ENCODE data around the gene MAN2B1.
"Not testable (repeated sequence)": the region's sequence is repeated elsewhere in the genome, so short reads cannot be mapped to it uniquely, and the experiment has no call there.

The MAN2B1 gene

DNA sequence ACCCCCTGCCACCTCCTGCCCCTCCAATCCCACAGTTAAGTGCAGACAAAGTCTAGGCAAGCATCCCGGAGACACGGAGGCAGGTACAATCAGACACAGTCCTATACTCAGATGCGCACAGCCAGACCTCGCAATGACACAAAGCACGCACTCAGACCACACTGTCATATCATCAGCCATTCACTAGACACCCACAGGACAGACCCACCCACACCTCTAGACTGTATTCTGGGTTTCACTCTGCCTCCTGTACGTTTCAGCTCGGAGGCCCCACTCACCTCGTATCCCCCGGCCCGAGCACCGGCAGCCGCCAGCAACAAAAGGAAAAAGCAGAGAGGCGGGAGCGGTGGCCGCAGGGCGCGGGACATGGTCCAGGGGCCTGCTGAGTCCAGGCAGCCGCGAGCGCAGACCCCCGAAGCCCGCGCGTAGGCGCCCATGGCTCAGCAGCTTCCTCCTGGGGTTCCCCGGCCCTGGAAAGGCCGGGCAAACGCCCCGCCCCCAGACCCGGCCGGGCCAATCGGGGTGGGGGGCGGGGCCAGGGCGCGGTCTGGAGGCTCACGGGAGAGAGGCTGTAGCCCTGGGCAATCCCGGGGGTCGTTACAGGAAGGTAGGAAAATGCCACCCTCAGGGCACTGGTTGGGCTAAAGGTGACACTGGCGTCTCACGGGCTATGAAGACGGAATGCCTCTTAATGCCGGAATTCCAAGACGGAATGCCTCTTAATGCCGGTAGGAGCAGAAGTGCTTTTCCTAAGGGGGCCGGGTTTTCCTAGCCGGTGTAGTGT is at the start of gene MAN2B1, which contains the start of gene WDR83:
MAN2B1 (minus strand) TSS at position 478 of the 784 bp plus-strand sequence; CDS start at position 437, 41 bp downstream.
WDR83 (plus strand) TSS at position 543 of the 784 bp plus-strand sequence. CDS start 2,984 bp downstream, outside the sequence.
- DNase-seq: peak; percentile 34

DNA sequence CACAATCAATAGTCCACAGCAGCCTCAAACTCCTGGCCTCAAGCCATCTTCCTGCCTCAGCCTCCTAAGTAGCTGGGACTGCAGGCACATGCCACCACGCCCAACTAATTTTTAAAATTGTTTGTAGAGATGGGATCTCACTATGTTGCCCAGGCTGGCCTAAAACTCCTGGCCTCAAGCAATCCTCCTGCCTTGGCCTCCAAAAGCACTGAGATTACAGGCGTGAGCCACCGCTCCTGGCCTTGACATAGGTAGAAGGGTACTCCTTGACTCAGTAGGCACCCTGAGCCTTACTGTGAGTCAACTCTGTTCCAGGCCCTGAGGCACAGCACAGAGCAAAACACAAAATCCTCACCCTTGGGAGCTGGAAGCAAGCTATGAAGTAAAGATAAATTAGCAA is 49.4 kb upstream of the MAN2B1 start:
- no peak for DNase-seq

- DNase-seq: no peak
Measured at GRCh38 chr19:12715102-12715501, 48.6 kb upstream of the MAN2B1 start.

DNA sequence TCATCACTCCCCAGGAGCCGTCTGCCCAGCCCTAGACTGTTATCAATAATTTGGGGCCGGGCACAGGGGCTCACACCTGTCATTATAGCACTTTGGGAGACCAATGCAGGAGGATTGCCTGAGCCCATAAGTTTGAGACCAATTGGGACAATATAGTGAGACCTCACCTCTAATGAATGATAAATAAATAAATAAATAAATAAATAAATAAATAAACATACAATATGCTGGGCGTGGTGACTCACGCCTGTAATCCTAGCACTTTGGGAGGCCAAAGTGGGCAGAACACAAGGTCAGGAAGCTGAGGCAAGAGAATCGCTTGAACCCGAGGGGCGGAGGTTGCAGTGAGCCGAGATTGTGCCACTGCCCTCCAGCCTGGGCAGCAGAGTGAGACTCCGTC is 46.8 kb upstream of the MAN2B1 start:
- not testable (repeated sequence) for DNase-seq

GRCh38 chr19:12712077-12712476 is 45.5 kb upstream of the MAN2B1 start:
- not testable (repeated sequence) for DNase-seq

DNA sequence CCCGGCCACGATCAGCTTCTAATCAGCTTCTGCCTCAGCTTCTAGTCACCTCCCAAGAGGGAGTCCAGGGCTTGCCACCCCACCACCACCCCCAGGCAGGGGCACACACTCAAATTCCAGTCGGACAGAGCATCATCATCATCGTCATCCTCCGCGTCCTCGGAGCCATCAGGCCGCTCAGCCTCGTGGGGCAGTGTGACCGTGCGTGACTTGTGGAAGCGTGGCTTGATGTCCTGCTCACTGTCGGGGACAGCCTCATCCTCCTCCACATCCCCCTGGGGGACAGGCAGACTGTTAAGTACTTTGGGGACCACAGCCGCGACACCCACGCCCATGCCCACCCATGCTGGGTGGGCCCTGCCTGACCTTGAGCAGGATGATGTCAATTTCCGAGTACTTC is 44.6 kb upstream of the MAN2B1 start:
- no peak for DNase-seq

DNA sequence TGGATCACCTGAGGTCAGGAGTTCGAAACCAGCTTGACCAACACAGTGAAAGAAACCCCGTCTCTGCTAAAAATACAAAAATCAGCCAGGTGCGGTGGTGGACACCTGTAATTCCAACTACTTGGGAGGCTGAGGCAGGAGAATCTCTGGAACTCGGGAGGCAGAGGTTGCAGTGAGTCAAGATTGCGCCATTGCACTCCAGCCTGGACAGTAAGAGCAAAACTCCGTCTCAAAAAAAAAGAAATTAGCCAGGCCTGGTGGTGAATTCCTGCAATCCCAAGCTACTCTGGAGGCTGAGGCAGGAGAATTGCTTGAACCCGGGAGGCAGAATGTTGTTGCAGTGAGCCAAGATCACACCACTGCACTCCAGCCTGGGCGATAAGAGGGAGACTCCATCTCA is 42.1 kb upstream of the MAN2B1 start:
- DNase-seq: no peak

DNA sequence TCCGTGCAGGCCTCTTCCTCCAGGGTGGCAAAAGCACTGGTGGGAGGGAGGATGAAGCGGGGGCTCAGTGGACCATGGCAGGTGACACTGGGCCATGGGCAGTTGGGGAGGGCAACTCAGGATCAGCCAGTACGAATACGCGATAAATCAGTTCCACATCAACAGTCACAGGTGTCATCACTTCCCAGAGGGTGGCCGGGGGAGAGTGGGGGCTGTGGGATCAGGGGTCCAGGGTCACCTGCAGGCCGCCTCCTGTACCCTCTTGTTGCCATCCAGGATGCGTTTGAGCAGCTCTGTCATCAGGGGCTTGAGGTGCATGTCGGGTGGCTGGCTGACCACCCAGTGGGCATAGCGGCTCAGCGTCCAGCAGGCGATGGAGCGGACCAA is 39.8 kb upstream of the MAN2B1 start:
- no peak for DNase-seq

DNA sequence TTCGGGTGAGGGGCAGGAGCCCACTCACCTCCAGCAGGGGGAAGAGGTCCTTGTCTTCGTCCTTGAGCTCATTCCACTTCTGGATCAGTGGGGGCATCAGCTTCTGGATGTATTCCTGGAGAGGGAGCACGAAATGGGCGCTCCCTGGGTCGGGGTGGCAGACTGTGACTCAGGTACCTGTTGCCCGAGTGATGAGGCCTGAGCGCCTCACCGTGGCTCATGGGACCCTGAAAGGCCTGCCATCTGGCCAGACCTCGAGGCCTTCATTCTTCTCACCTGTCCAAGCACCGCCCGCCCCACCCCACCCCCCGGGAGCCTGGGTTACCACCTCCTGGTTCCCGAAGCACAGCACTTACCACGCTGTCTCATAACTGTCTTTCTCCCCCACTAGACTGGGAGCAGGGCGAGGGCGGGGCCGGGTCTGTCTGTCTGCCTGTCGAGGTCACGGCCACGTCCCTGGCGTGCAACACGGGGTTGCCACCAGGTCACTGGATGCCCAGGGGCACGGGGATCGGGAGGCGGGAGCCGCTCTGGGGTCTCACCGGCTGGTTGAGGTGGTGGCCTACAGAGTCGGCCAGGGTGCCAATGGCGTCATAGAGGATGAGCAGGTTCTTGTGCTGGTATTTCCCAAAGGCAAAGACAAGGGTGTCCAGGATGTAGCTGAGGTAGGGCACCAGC is 39.3 kb upstream of the MAN2B1 start:
- no peak for DNase-seq

- DNase-seq: no peak
Measured at GRCh38 chr19:12705169-12705568, 38.6 kb upstream of the MAN2B1 start.

DNA sequence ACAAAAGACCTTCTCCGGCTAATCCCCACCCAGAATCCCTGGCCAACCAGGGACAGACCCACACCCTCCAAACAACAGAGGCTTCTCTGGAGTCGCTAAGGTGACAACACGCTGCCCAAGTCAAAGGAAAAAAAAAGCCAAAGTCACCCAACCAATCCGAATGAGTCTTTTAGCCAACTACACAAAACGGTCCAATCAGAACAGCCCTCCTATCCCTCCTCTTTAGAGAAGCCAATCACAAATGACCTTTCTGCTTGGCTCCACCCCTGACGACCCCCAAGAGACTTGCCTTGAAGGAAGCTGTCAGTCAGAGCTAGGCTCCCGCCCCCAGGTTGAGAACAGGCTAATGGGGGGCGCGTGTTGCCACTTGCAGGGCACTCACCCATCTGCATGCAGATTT is 36.5 kb upstream of the MAN2B1 start:
- DNase-seq: peak; percentile 29

- DNase-seq: no peak
Measured at GRCh38 chr19:12701596-12702282, 35.2 kb upstream of the MAN2B1 start.

DNA sequence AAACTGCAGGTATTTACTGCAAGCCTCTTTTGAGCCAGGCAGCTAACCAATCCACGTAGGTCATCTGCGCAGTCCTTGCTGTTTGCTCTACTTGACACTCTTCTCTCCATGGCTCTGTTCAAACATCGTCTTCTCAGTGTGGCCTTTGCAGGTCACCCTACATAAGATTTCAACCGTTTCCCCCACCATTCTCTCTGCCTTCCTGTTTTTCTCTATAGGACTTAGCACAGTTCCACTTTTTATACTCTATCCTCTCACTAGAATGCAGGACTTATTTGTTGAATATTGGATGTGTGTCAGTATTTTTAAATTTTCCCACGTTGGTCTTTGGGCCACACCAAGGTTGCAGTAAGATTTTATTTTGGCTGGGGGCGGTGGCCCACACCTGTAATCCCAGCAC is 31.6 kb upstream of the MAN2B1 start:
- DNase-seq: no peak

DNA sequence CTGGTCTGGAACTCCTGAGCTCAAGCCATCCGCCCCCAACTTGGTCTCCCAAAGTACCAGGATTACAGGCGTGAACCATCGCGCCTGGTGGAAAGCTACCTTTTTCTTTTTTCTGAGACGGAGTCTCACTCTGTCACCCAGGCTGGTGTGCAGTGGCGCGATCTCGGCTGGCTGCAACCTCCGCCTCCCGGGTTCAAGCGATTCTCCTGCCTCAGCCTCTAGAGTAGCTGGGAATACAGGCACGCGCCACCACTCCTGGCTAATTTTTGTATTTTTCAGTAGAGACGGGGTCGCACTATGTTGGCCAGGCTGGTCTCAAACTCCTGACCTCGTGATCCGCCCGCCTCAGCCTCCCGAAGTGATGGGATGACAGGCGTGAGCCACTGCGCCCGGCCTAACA is 30.9 kb upstream of the MAN2B1 start:
- not testable (repeated sequence) for DNase-seq

- peak; percentile 66 for DNase-seq
Measured at GRCh38 chr19:12696366-12697335, 30.1 kb upstream of the MAN2B1 start, which contains the start of gene FBXW9. TSS of gene FBXW9 (minus strand) at chr19:12696631. CDS start at chr19:12696581, 50 bp downstream.

GRCh38 chr19:12695997-12696365 is 29.4 kb upstream of the MAN2B1 start:
- DNase-seq: no peak

- DNase-seq: no peak
Measured at GRCh38 chr19:12695514-12695913, 29.0 kb upstream of the MAN2B1 start.

DNA sequence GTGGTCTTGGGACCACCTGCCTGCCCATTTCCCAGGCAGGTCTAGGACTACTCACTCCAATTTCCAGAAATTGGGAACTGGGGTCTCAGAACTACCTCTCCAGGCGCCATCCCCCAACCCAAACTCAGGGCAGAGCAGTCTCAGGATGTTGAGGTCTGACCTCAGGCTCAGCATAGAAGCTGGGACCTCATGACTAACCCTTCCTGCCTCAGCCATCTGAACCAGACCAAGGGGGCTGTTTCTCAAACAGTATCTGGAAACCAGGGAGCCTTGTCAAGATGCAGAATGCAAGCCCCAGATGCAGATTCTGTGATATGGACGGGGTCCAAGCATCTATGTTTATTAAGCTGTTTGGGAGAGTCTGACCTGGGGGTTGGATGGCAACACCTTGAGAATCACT is 28.6 kb upstream of the MAN2B1 start:
- no peak for DNase-seq

DNA sequence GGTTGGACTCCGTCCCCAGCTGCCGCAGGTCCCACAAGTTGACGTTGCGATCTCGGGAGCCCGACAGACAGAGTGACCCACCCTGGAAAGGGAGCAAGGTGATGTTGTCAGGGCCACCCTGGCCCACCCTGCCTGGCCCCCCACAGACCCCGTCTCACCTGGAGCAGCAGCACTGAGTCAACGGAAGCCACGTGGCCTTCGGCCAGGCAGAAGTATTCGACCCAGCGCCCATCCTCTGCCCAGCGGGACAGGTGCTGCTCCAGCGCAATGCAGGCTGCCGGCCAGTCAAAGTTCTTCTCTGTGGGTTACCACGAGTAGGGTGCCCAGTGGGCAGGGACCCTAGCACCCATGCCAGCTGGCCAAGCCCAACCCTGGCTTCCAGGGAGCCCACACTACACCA is 28.1 kb upstream of the MAN2B1 start:
- DNase-seq: no peak

- no peak for DNase-seq
Measured at GRCh38 chr19:12692960-12693359, 26.4 kb upstream of the MAN2B1 start.

- DNase-seq: no peak
Measured at GRCh38 chr19:12689581-12690216, 23.2 kb upstream of the MAN2B1 start.

DNA sequence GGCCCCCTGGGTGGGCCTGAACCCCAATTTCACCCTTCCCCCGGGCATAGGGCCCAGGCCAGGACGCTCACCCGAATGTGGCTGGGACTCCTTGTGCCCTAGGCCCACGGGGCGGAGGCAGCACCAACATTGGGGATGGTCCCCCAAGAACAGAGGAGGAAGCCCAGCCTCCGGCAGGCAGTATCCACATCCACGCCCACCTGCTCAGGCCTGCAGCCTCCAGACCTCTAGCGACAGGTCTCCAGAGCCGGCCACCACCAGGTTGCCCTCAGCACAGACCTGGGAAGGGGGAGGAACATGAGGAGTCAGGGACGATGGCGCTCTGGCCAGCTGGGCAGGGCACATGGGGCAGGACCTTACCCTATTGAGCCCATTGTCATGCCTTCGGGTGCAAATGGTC is 22.5 kb upstream of the MAN2B1 start:
- DNase-seq: no peak
